Measurements from ENCODE around the gene LTBP4.

Gene LTBP4

GRCh38 chr19:40620161-40620485 lies 19.0 kb downstream of the LTBP4 start:
- H4K20me1 ChIP-seq (ENCODE audit: insufficient read depth, low read length), result no peaks in the 10 kb centered on the region
- DNase-seq (no peak), ATAC-seq (ENCODE audit: insufficient read depth, low read depth) (no peak)
- no peak overlapping the region for H3K27ac ChIP-seq (ENCODE audit: low read length)
- H3K27me3 ChIP-seq (ENCODE audit: insufficient read depth, low read length, poor library complexity), result peaks cover 2% of the 10 kb centered on the region
- no peak overlapping the region for H3K4me2 ChIP-seq (ENCODE audit: insufficient read depth, low read length)
- H2AFZ ChIP-seq (ENCODE audit: low read depth, low read length), result no peak overlapping the region
- no peaks in the 10 kb centered on the region for H3K4me1 ChIP-seq (ENCODE audit: insufficient read depth, low read length)
- no peaks in the 10 kb centered on the region for H3K9me3 ChIP-seq (ENCODE audit: insufficient read depth, low read length, severe bottlenecking)
- H3K9ac ChIP-seq (ENCODE audit: low read depth, low read length), result no peak overlapping the region
- H3K36me3 ChIP-seq (ENCODE audit: insufficient read depth, low read length), result no peaks in the 10 kb centered on the region
- H3K79me2 ChIP-seq (ENCODE audit: insufficient read depth, low read length), result no peaks in the 10 kb centered on the region
- TF ChIP-seq EZH2 (IDR thresholded peaks at IDR 0.05; ENCODE audit: borderline replicate concordance, low read depth, low read length, severe bottlenecking), result no peak
- TF ChIP-seq CTCF (IDR thresholded peaks at IDR 0.05; ENCODE audit: borderline replicate concordance, extremely low read depth, low read length, poor library complexity, severe bottlenecking), result no peak
- no peak overlapping the region for H3K4me3 ChIP-seq (ENCODE audit: low read depth in 1 of 2, low read length in 2 of 2)

GRCh38 chr19:40621283-40621682 lies 20.1 kb downstream of the LTBP4 start:
- Histone ChIP-seq H3K27ac (ENCODE audit: low read length) (no peak overlapping the region), H3K4me2 (ENCODE audit: insufficient read depth, low read length) (no peak overlapping the region), H3K4me1 (ENCODE audit: insufficient read depth, low read length) (no peaks in the 10 kb centered on the region), H3K36me3 (ENCODE audit: insufficient read depth, low read length) (no peaks in the 10 kb centered on the region), H3K9ac (ENCODE audit: low read depth, low read length) (no peak overlapping the region), H3K27me3 (ENCODE audit: insufficient read depth, low read length, poor library complexity) (peaks cover 2% of the 10 kb centered on the region), H2AFZ (ENCODE audit: low read depth, low read length) (no peak overlapping the region), H3K9me3 (ENCODE audit: insufficient read depth, low read length, severe bottlenecking) (no peaks in the 10 kb centered on the region), H3K79me2 (ENCODE audit: insufficient read depth, low read length) (no peaks in the 10 kb centered on the region), H4K20me1 (ENCODE audit: insufficient read depth, low read length) (no peaks in the 10 kb centered on the region), H3K4me3 (ENCODE audit: low read depth in 1 of 2, low read length in 2 of 2) (no peak overlapping the region)
- TF ChIP-seq EZH2 (IDR thresholded peaks at IDR 0.05; ENCODE audit: borderline replicate concordance, low read depth, low read length, severe bottlenecking) (no peak), CTCF (IDR thresholded peaks at IDR 0.05; ENCODE audit: borderline replicate concordance, extremely low read depth, low read length, poor library complexity, severe bottlenecking) (no peak)
- DNase-seq (no peak), ATAC-seq (ENCODE audit: insufficient read depth, low read depth) (no peak)

GRCh38 chr19:40621966-40622772 lies 21.0 kb downstream of the LTBP4 start:
- no peak overlapping the region for H3K9ac ChIP-seq (ENCODE audit: low read depth, low read length)
- no peaks in the 10 kb centered on the region for H3K27me3 ChIP-seq (ENCODE audit: insufficient read depth, low read length, poor library complexity)
- no peaks in the 10 kb centered on the region for H4K20me1 ChIP-seq (ENCODE audit: insufficient read depth, low read length)
- H3K4me1 ChIP-seq (ENCODE audit: insufficient read depth, low read length), result no peaks in the 10 kb centered on the region
- ATAC-seq (ENCODE audit: insufficient read depth, low read depth) (no peak), DNase-seq (no peak)
- H3K4me3 ChIP-seq (ENCODE audit: low read depth in 1 of 2, low read length in 2 of 2), result no peak overlapping the region
- no peaks in the 10 kb centered on the region for H3K79me2 ChIP-seq (ENCODE audit: insufficient read depth, low read length)
- no peak overlapping the region for H3K4me2 ChIP-seq (ENCODE audit: insufficient read depth, low read length)
- TF ChIP-seq EZH2 (IDR thresholded peaks at IDR 0.05; ENCODE audit: borderline replicate concordance, low read depth, low read length, severe bottlenecking) (no peak), CTCF (IDR thresholded peaks at IDR 0.05; ENCODE audit: borderline replicate concordance, extremely low read depth, low read length, poor library complexity, severe bottlenecking) (no peak)
- no peak overlapping the region for H3K27ac ChIP-seq (ENCODE audit: low read length)
- no peak overlapping the region for H2AFZ ChIP-seq (ENCODE audit: low read depth, low read length)
- H3K9me3 ChIP-seq (ENCODE audit: insufficient read depth, low read length, severe bottlenecking), result no peaks in the 10 kb centered on the region
- H3K36me3 ChIP-seq (ENCODE audit: insufficient read depth, low read length), result no peaks in the 10 kb centered on the region
